Pancreas (tissue), 10 donors: ENCODE data around the gene MAP2K5. TPM values are rescaled to one million over a fixed set of nuclear protein-coding genes. Genes with fewer than 3 reads are reported as not detected.

Experiments used
- ATAC-seq, 4 donors: fragments of 200-7000 bp; cut with Tn5 transposase; one replicate each; pipeline versions ENCODE4 v1.8.0 to v1.9.1; 2020; ENCODE audit warnings: mild to moderate bottlenecking in 4 of 4, moderate library complexity in 4 of 4
- DNase-seq, 6 donors: peaks; one replicate each; pipeline ENCODE4 v3.0.0-alpha.2; 2020
- FAIRE-seq: peaks from 2 replicates; lab custom pipeline; 2012; peaks lifted over from hg19 to GRCh38; lab: Jason Lieb, UNC
- H3K27ac ChIP-seq, 4 donors: fragments of 200-600 bp; sonication (generic); 1 replicate in 3 of 4; 2 replicates in 1 of 4; pipeline versions ENCODE4 v1.5.0 to v1.8.0; 2020
- H3K27me3 ChIP-seq, 4 donors: fragments of 200-600 bp; one replicate each; pipeline ENCODE4 v1.8.0; 2021
- H3K36me3 ChIP-seq, 3 donors: fragments of 200-600 bp; sonication (generic) in 1 of 3; one replicate each; pipeline versions ENCODE4 v1.5.0 to v1.8.0; 2020 to 2021
- H3K4me1 ChIP-seq, 3 donors: fragments of 200-600 bp; one replicate each; pipeline ENCODE4 v1.8.0; 2021
- H3K4me3 ChIP-seq, 4 donors: fragments of 200-600 bp; sonication (generic) in 2 of 4; one replicate each; pipeline versions ENCODE4 v1.5.0 to v1.8.0; 2020 to 2021
- H3K9me3 ChIP-seq, 4 donors: fragments of 200-600 bp; one replicate each; pipeline ENCODE4 v1.8.0; 2021
- CTCF ChIP-seq, 4 donors: fragments of 200-600 bp; sonication (generic) in 3 of 4; IDR thresholded peaks; one replicate each; pipeline versions ENCODE4 v1.5.0 to v1.8.0; 2021; ENCODE audit warnings: antibody characterized with exemption in 4 of 4
- WGBS, 2 donors: extraction: QIAGEN DNeasy Blood & Tissue Kit; methylation state at CpG; one replicate each; pipeline ENCODE4 v1.1.7; 2013; 5-methylcytosine and 5-hydroxymethylcytosine counted together
- intact Hi-C, 3 donors: fragments of 100-400 bp; cut with DNase I; formaldehyde crosslinking; loops; one replicate each; pipeline versions ENCODE4 v1.11.1 to v1.14.2; 2022
- polyA plus RNA-seq, 2 donors: library from polyadenylated mRNA; stranded (reverse); fragments of 200-250 nt; gene quantifications; one replicate each; pipeline ENCODE4 v1.2.3, GENCODE V29; 2013
- total RNA-seq, 6 donors: library from RNA; stranded (reverse); fragmentation: NEBNext Ultra II Directional in 4 of 6; extraction: Animal tissue kit (Norgen Biotek cat#: 25700) in 4 of 6; gene quantifications; one replicate each; pipeline versions ENCODE4 v1.2.1 to v1.2.4, GENCODE V29; 2021 to 2023
- donor health status: healthy with polysubstance abuse.
- donor health status: DM: no; HTN: no; CAD: no; lungs with moderate emphysema.
- donor health status: DM: no; HTN: no; CAD: no.
- donor health status: control.
- donor health status: control.
- donor health status: Bipolar disorder and iron deficiency.
- donor health status: DM: yes; HTN: yes; CAD: no.
- donor health status: DM: no; HTN: no; CAD: no.
- donor health status: DM: no; HTN: no; CAD: no.
- donor health status: DM: yes; HTN: yes; CAD: no.

Gene MAP2K5
- total and polyA plus RNA-seq, 8 donors = 5.5 to 14.8 (median 10.0) TPM

DNA sequence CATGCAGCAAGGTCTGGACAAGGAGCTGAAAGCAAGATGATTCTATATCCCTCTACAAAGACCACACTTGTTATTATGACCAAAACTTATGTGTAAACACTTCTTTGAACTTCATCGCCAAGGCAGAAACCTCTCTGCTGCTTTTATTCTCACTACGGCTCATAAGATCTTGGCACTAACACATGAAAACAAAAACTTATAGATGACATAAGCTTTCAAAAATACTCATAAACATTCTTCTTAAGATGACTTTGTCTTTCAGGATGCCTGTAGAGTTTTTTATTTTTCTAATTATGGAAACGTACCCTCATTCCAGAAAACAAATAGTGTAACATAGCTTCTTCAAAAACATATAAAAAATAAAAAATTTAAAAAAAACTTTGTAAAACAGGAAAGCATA, 34.1 kb upstream of the MAP2K5 start:
- FAIRE-seq (no peak), ATAC-seq (no peak), DNase-seq (no peak)
- no peaks in the 10 kb centered on the region for H3K4me1 ChIP-seq
- H3K4me3 ChIP-seq = no peak overlapping the region
- H3K9me3 ChIP-seq = no peaks in the 10 kb centered on the region
- H3K27me3 ChIP-seq = no peaks in the 10 kb centered on the region
- H3K27ac ChIP-seq = no peak overlapping the region
- H3K36me3 ChIP-seq = no peaks in the 10 kb centered on the region
- intact Hi-C loops = no loop called here
- whole genome bisulfite sequencing, 2 donors = 94 to 97% methylated on average over 3 of the region's 3 CpGs
- no peak for TF ChIP-seq CTCF (IDR thresholded peaks at IDR 0.05)

DNA sequence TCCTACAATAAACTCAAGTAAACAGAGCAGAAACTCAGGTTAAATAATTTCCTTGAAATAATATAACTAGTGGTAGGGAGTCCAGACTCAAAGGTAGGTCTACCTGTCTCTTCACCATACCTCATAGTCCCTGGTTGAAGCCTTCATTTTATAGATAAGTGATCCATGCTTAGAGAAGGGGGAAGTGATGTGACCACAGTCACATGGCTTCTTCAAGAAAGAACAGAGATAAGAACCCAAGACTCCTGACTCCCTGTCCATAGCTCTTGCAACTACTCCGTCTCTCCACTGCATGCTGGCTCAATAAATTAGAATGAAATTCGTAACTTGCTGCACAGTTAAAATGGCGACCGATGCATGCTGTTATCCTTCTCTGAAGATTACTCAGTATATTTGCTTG, 32.6 kb upstream of the MAP2K5 start:
- FAIRE-seq = no peak
- no peak for DNase-seq

GRCh38 chr15:67510597-67511190, 31.8 kb upstream of the MAP2K5 start:
- FAIRE-seq (no peak), ATAC-seq (no peak), DNase-seq (no peak)
- Histone ChIP-seq H3K4me3 (no peak overlapping the region), H3K36me3 (peaks cover 0 to 4% (median 0%) of the 10 kb centered on the region in 3 donors), H3K9me3 (no peaks in the 10 kb centered on the region), H3K27ac (no peak overlapping the region), H3K27me3 (no peaks in the 10 kb centered on the region), H3K4me1 (no peaks in the 10 kb centered on the region)
- no peak for TF ChIP-seq CTCF (IDR thresholded peaks at IDR 0.05)
- 70 to 78% methylated on average over 7 of the region's 7 CpGs for WGBS, 2 donors
- intact Hi-C loops = no loop called here

More for the DNA sequence above, 32.6 kb upstream of the MAP2K5 start:
- no peaks in the 10 kb centered on the region for H3K4me1 ChIP-seq
- H3K27me3 ChIP-seq = no peaks in the 10 kb centered on the region
- peaks cover 0 to 4% (median 0%) of the 10 kb centered on the region in 3 donors for H3K36me3 ChIP-seq
- TF ChIP-seq CTCF (IDR thresholded peaks at IDR 0.05) = no peak
- WGBS, 2 donors = 92 to 93% methylated on average over 4 of the region's 4 CpGs
- intact Hi-C loops = no loop called here
- H3K9me3 ChIP-seq = no peaks in the 10 kb centered on the region
- ATAC-seq = no peak
- H3K4me3 ChIP-seq = no peak overlapping the region
- H3K27ac ChIP-seq = no peak overlapping the region

GRCh38 chr15:67511606-67512005, 30.9 kb upstream of the MAP2K5 start:
- ATAC-seq (no peak), FAIRE-seq (no peak), DNase-seq (no peak)
- H3K4me1 ChIP-seq = no peaks in the 10 kb centered on the region
- H3K4me3 ChIP-seq = no peak overlapping the region
- no peaks in the 10 kb centered on the region for H3K27me3 ChIP-seq
- intact Hi-C loops = no loop called here
- no peak overlapping the region for H3K27ac ChIP-seq
- peaks cover 0 to 4% (median 0%) of the 10 kb centered on the region in 3 donors for H3K36me3 ChIP-seq
- WGBS, 2 donors = 96 to 97% methylated on average over 3 of the region's 3 CpGs
- H3K9me3 ChIP-seq = no peaks in the 10 kb centered on the region
- no peak for TF ChIP-seq CTCF (IDR thresholded peaks at IDR 0.05)

- no peak for DNase-seq
- intact Hi-C loops = no loop called here
- H3K27ac ChIP-seq = no peak overlapping the region
- no peaks in the 10 kb centered on the region for H3K27me3 ChIP-seq
- no peak for ATAC-seq
- H3K9me3 ChIP-seq = no peaks in the 10 kb centered on the region
- no peaks in the 10 kb centered on the region for H3K4me1 ChIP-seq
- H3K4me3 ChIP-seq = no peak overlapping the region
- no peak for FAIRE-seq
- H3K36me3 ChIP-seq = peaks cover 0 to 4% (median 0%) of the 10 kb centered on the region in 3 donors
- 25 to 36% methylated on average over 3 of the region's 3 CpGs for WGBS, 2 donors
- no peak for TF ChIP-seq CTCF (IDR thresholded peaks at IDR 0.05)
Measured at GRCh38 chr15:67512140-67512539, 30.4 kb upstream of the MAP2K5 start.
